ENCODE data around the gene OR10H3.
"Not testable (repeated sequence)": the region's sequence is repeated elsewhere in the genome, so short reads cannot be mapped to it uniquely, and the experiment has no call there.

OR10H3 gene

GRCh38 chr19:15737722-15738121 lies at the start of gene OR10H3:
Gene OR10H3, plus strand, starts transcription at chr19:15737985. Its CDS starts 3,408 bp downstream, at chr19:15741393.
- DNase-seq = no peak

GRCh38 chr19:15696654-15697194 lies 41.1 kb upstream of the OR10H3 start:
- DNase-seq = no peak

GRCh38 chr19:15701757-15702533 lies 35.8 kb upstream of the OR10H3 start:
- peak; percentile 0 for DNase-seq

- DNase-seq = no peak
Observed at GRCh38 chr19:15702534-15702930, 35.3 kb upstream of the OR10H3 start.

- DNase-seq = no peak
Observed at GRCh38 chr19:15714638-15715037, 23.1 kb upstream of the OR10H3 start.

GRCh38 chr19:15715642-15716041 lies 22.1 kb upstream of the OR10H3 start:
- DNase-seq = no peak

- DNase-seq = no peak
Observed at GRCh38 chr19:15717809-15718208, 20.0 kb upstream of the OR10H3 start.

- DNase-seq = no peak
Observed at GRCh38 chr19:15721268-15721667, 16.5 kb upstream of the OR10H3 start.

- DNase-seq = no peak
Observed at GRCh38 chr19:15722956-15723355, 14.8 kb upstream of the OR10H3 start.

GRCh38 chr19:15727724-15728123 lies 10.1 kb upstream of the OR10H3 start, which contains the start of gene OR10H2:
Gene OR10H2, plus strand, starts transcription at chr19:15728024. Its CDS starts 20 bp downstream, at chr19:15728044.
- no peak for DNase-seq

- no peak for DNase-seq
Observed at GRCh38 chr19:15730538-15730937, 7.2 kb upstream of the OR10H3 start.

- no peak for DNase-seq
Observed at GRCh38 chr19:15732388-15732787, 5.4 kb upstream of the OR10H3 start.

- DNase-seq = no peak
Observed at GRCh38 chr19:15733895-15734294, 3.9 kb upstream of the OR10H3 start.

GRCh38 chr19:15740785-15741184 lies 3.0 kb downstream of the OR10H3 start:
- no peak for DNase-seq

- no peak for DNase-seq
Observed at GRCh38 chr19:15748239-15748638, 10.5 kb downstream of the OR10H3 start.

- DNase-seq = no peak
Observed at GRCh38 chr19:15758379-15758778, 20.6 kb downstream of the OR10H3 start.

- DNase-seq = no peak
Observed at GRCh38 chr19:15759962-15760565, 22.3 kb downstream of the OR10H3 start.

- DNase-seq = no peak
Observed at GRCh38 chr19:15769586-15769985, 31.8 kb downstream of the OR10H3 start.

GRCh38 chr19:15774159-15774558 lies 36.4 kb downstream of the OR10H3 start:
- not testable (repeated sequence) for DNase-seq

GRCh38 chr19:15775249-15775648 lies 37.5 kb downstream of the OR10H3 start:
- DNase-seq = no peak

GRCh38 chr19:15776264-15776663 lies 38.5 kb downstream of the OR10H3 start:
- DNase-seq = no peak

GRCh38 chr19:15776991-15777970 lies 39.5 kb downstream of the OR10H3 start:
- no peak for DNase-seq

All from NCI-H526 treated with DMSO at 0.1 percent for 48 hours (cell line).